GM12878 (cell line): Measurements from ENCODE around the gene DDC. TPM values are rescaled to one million over a fixed set of nuclear protein-coding genes. Genes with fewer than 3 reads are reported as not detected.
A peak's percentile ranks its signal among the peaks of the same experiment; 100 is the strongest.

Experiments used
- BHLHE40 ChIP-seq, 2 experiments: fragments of 450-650 bp in 1 of 2; IDR thresholded peaks; 2 replicates each; pipeline ENCODE4 v1.6.1; 2011 to 2017; ENCODE audit warnings: low read depth in 2 of 2, borderline replicate concordance in 1 of 2, improper control_type of control experiment in 1 of 2, low read length in 1 of 2, mild to moderate bottlenecking in 1 of 2
- CREB1 ChIP-seq: IDR thresholded peaks from 2 replicates; pipeline ENCODE4 v1.6.1; 2012; ENCODE audit warnings: low read depth, mild to moderate bottlenecking, inconsistent platforms
- EGR1 ChIP-seq, 2 experiments: IDR thresholded peaks; 1 replicate in 1 of 2; 2 replicates in 1 of 2; pipeline ENCODE4 v1.6.1; 2011 to 2012; ENCODE audit warnings: low read depth in 2 of 2, low read length in 2 of 2, borderline replicate concordance in 1 of 2, mild to moderate bottlenecking in 1 of 2, moderate library complexity in 1 of 2
- HDAC2 ChIP-seq: fragments of 200-600 bp; sonication (generic); IDR thresholded peaks from 2 replicates; pipeline ENCODE4 v1.6.1; 2017
- NRF1 ChIP-seq: conservative IDR thresholded peaks from 2 replicates; pipeline ENCODE4 v1.6.1; 2011; ENCODE audit warnings: mild to moderate bottlenecking, low read depth, low read length, improper control_type of control experiment
- RELA ChIP-seq: fragments of 450-650 bp; IDR thresholded peaks from 2 replicates; pipeline ENCODE4 v1.8.0; 2014; ENCODE audit warnings: borderline replicate concordance; ENCODE audit not compliant: partially characterized antibody
- TCF3 ChIP-seq: IDR thresholded peaks from 2 replicates; pipeline ENCODE4 v1.6.1; 2012; ENCODE audit warnings: low read depth, mild to moderate bottlenecking, low read length, borderline replicate concordance; ENCODE audit not compliant: insufficient read depth
- polyA plus RNA-seq, 11 experiments: library from polyadenylated mRNA; depleted of rRNA in 4 of 11; unstranded in 6 of 11; stranded (reverse) in 5 of 11; fragments of >200 nt; fragmentation: Nextera tagmentation in 4 of 11; fragmentation: Illumina TruSeq in 1 of 11; extraction: Ambion mirVana in 4 of 11; extraction: Trizol in 1 of 11; gene quantifications; 1 replicate in 1 of 11; 2 replicates in 10 of 11; pipeline versions ENCODE4 v1.2.1 to v1.2.3, GENCODE V29; 2011 to 2016; ENCODE audit warnings: inconsistent platforms in 2 of 11, missing spikeins in 2 of 11, low read depth in 1 of 11
- total RNA-seq, 4 experiments: library from RNA; depleted of rRNA in 3 of 4; stranded (reverse); fragments of >200 nt in 3 of 4; fragmentation: Illumina TruSeq in 1 of 4; extraction: Trizol in 1 of 4; gene quantifications; 2 replicates each; pipeline versions ENCODE4 v1.2.1 to v1.2.3, GENCODE V29; 2013 to 2021
- TF ChIP-seq, protein P1 (sequence below): fragments of 450-650 bp; IDR thresholded peaks from 2 replicates; pipeline ENCODE4 v1.6.1; 2017; ENCODE audit warnings: mild to moderate bottlenecking, moderate library complexity

DDC gene
- total and polyA plus RNA-seq, 10 of the 15 experiments (the other 5 are each of a cell fraction or from before 2014, with no cell fraction given) = not detected

- TF ChIP-seq, protein P1, sequence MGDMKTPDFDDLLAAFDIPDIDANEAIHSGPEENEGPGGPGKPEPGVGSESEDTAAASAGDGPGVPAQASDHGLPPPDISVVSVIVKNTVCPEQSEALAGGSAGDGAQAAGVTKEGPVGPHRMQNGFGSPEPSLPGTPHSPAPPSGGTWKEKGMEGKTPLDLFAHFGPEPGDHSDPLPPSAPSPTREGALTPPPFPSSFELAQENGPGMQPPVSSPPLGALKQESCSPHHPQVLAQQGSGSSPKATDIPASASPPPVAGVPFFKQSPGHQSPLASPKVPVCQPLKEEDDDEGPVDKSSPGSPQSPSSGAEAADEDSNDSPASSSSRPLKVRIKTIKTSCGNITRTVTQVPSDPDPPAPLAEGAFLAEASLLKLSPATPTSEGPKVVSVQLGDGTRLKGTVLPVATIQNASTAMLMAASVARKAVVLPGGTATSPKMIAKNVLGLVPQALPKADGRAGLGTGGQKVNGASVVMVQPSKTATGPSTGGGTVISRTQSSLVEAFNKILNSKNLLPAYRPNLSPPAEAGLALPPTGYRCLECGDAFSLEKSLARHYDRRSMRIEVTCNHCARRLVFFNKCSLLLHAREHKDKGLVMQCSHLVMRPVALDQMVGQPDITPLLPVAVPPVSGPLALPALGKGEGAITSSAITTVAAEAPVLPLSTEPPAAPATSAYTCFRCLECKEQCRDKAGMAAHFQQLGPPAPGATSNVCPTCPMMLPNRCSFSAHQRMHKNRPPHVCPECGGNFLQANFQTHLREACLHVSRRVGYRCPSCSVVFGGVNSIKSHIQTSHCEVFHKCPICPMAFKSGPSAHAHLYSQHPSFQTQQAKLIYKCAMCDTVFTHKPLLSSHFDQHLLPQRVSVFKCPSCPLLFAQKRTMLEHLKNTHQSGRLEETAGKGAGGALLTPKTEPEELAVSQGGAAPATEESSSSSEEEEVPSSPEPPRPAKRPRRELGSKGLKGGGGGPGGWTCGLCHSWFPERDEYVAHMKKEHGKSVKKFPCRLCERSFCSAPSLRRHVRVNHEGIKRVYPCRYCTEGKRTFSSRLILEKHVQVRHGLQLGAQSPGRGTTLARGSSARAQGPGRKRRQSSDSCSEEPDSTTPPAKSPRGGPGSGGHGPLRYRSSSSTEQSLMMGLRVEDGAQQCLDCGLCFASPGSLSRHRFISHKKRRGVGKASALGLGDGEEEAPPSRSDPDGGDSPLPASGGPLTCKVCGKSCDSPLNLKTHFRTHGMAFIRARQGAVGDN = peak; percentile 98
- TF ChIP-seq NRF1 = peak; percentile 86
- peak; percentile 79; the same call in 1 of the 2 replicates for TF ChIP-seq TCF3
- no peak for TF ChIP-seq HDAC2
- TF ChIP-seq RELA = peak; percentile 32
- TF ChIP-seq EGR1 (IDR thresholded peaks at IDR 0.05; ENCODE audit: borderline replicate concordance in 1 of 2, low read depth in 2 of 2, low read length in 2 of 2) = peak; percentile 95 to 100
- peak; percentile 52 to 90; a peak in 3 of 4 replicates for TF ChIP-seq BHLHE40 (IDR thresholded peaks at IDR 0.05; ENCODE audit: borderline replicate concordance in 1 of 2, low read depth in 2 of 2, low read length in 1 of 2)
- TF ChIP-seq CREB1 = peak; percentile 77; the same call in 1 of the 2 replicates
These were observed 115.2 kb downstream of the DDC start, which contains the start of gene FIGNL1 (continued) for GRCh38 chr7:50449881-50450589.
